ENCODE measurements around the gene SYNPR.

GRCh38 chr3:63387568-63387967 is 109.5 kb downstream of the SYNPR start:
- TF ChIP-seq, protein P1, sequence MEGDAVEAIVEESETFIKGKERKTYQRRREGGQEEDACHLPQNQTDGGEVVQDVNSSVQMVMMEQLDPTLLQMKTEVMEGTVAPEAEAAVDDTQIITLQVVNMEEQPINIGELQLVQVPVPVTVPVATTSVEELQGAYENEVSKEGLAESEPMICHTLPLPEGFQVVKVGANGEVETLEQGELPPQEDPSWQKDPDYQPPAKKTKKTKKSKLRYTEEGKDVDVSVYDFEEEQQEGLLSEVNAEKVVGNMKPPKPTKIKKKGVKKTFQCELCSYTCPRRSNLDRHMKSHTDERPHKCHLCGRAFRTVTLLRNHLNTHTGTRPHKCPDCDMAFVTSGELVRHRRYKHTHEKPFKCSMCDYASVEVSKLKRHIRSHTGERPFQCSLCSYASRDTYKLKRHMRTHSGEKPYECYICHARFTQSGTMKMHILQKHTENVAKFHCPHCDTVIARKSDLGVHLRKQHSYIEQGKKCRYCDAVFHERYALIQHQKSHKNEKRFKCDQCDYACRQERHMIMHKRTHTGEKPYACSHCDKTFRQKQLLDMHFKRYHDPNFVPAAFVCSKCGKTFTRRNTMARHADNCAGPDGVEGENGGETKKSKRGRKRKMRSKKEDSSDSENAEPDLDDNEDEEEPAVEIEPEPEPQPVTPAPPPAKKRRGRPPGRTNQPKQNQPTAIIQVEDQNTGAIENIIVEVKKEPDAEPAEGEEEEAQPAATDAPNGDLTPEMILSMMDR (IDR thresholded peaks at IDR 0.05) = no peak
- no peak for TF ChIP-seq EP300 (IDR thresholded peaks at IDR 0.05)
